ENCODE measurements around the gene IRGQ.
A peak's percentile ranks its signal among the peaks of the same experiment; 100 is the strongest.
"Not testable (repeated sequence)": the region's sequence is repeated elsewhere in the genome, so short reads cannot be mapped to it uniquely, and the experiment has no call there.

Gene IRGQ, protein sequence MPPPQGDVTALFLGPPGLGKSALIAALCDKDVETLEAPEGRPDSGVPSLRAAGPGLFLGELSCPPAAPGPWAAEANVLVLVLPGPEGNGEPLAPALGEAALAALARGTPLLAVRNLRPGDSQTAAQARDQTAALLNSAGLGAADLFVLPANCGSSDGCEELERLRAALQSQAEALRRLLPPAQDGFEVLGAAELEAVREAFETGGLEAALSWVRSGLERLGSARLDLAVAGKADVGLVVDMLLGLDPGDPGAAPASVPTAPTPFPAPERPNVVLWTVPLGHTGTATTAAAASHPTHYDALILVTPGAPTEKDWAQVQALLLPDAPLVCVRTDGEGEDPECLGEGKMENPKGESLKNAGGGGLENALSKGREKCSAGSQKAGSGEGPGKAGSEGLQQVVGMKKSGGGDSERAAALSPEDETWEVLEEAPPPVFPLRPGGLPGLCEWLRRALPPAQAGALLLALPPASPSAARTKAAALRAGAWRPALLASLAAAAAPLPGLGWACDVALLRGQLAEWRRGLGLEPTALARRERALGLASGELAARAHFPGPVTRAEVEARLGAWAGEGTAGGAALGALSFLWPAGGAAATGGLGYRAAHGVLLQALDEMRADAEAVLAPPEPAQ

DNA sequence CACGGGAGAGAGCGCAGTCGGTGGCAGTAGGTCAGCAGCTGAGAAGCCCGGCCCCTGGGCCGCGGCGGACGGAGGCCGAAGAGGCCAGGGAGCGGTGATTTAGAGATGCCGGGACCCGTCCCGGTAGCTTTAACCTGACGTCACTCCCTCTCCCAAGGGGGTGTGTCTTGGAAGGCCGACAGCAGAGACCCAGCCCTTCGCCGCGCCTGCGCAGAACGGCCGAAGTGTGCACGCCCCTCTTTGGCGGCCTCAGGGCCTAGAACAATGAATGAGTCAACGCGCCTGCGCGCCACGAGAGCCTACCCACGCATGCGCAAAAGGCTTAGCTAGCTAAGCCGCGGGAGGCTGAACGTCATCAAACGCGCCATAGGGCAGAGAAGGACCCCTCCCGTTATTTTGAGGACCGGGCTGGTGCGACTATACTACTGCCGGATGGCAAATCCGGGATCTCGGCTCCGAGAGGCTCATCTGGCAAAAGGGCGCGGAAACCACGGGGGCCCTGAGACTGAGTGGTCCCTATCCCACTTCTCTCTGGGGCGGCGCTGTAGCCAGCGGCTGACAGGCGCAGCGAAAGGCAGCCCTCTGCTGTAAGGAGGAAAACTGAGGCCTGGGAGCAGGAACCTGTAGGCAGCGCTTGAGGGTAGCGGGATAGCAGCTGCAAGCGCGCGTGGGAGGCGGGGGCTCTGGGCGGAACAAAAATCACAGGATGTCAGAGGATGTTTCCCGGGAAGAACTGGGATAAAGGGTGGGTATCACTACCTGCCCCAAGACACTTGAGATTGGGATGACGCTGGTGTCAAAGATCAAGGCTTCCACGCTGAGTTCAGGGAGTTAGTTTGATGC lies at the start of gene IRGQ, which contains the start of gene ZNF576:
Gene IRGQ, minus strand, starts transcription at position 136 of the 843 bp plus-strand sequence. CDS start 796 bp downstream, outside the sequence.
Gene ZNF576, plus strand, starts transcription at position 597 of the 843 bp plus-strand sequence. CDS start 514 bp downstream, outside the sequence.
- DNase-seq (ENCODE audit: low read depth): peak; percentile 100

DNA sequence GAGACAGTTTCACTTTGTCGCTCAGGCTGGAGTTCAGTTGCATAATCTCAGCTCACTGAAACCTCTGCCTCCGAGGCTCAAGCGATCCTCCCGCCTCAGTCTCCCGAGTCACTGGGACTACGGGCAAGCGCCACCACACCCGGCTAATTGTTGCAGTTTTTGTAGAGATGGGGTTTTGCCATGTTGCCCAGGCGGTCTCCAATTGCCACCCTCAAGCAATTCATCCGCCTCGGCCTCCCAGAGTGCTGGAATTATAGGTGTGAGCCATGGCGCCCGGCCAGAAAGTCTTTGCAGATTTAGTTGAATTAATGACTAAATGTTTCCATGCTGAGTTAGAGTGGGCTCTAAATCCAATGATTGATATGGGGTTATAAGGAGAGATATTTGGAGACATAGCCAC lies 48.2 kb upstream of the IRGQ start:
- DNase-seq (ENCODE audit: low read depth): no peak

DNA sequence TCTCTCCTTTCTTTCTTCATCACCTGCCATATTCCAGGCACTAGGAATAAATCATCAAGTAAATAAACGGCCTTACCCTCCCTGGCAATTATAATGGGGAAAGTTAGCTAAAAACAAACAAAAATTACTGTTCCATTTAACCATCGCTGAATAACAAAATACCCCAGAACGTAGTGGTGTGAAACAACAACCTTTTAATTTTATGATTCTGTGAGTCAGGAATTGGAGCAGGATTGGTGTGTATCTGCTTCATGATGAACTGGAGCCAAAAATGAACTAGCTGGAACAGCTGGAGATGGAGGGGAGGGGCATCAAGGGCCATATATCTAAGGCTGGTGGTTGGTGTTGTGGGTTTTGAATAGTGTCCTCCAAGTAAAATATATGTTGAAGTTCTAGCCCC lies 47.4 kb upstream of the IRGQ start:
- DNase-seq (ENCODE audit: low read depth): no peak

DNA sequence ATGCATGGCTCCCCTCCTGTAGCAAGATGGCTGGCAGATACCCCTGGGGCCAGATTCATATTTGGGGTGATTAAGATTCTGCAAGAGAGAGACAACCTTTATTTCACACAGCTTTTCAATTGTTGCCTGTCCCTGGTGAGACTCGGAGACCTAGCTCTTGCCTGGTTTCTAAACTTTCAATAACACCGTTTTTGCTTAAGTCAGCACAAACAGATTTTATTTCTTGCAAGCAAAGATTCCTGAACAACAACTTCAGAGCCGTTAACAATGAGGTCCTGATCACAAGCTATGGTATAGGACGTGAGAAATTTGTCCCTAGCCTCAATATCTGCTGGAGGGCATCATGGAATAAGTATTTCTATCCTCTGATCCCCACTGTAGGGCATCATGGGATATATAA lies 46.6 kb upstream of the IRGQ start:
- no peak for DNase-seq (ENCODE audit: low read depth)

DNA sequence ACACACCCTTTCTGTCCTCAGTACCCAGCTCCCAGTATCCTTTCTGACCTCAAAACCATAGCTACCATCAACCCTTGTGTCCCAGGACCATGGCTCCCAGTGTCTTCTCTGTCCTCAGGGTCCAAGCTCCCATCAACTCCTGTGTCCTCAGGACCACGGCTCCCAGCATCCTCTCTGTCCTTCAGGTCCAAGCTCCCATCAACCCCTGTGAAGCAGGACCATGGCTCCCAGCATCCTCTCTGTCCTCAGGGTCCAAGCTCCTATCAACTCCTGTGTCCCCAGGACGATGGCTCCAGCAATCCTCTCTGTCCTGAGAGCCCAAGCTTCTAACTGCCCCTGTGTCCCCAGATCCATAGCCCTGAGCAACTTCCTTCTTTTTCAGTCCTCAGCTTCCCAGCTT lies 45.4 kb upstream of the IRGQ start:
- no peak for DNase-seq (ENCODE audit: low read depth)

DNA sequence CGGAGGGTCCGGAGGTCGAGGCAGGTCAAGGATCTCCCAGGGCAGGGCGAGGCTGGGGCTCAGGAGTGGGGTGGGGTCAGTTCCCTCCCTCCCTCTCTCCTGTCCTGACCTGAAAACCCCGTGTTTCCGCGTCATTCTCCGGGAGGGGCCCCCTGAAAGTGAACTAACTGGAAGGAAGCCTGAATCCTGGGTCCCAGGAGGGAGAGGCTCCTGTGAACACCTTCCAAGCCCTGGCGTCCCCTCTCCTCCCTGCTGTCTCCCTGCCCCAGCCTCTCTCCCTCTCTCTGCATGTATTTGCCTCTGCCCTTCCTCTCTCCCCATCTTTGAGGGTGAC lies 44.5 kb upstream of the IRGQ start:
- no peak for DNase-seq (ENCODE audit: low read depth)

DNA sequence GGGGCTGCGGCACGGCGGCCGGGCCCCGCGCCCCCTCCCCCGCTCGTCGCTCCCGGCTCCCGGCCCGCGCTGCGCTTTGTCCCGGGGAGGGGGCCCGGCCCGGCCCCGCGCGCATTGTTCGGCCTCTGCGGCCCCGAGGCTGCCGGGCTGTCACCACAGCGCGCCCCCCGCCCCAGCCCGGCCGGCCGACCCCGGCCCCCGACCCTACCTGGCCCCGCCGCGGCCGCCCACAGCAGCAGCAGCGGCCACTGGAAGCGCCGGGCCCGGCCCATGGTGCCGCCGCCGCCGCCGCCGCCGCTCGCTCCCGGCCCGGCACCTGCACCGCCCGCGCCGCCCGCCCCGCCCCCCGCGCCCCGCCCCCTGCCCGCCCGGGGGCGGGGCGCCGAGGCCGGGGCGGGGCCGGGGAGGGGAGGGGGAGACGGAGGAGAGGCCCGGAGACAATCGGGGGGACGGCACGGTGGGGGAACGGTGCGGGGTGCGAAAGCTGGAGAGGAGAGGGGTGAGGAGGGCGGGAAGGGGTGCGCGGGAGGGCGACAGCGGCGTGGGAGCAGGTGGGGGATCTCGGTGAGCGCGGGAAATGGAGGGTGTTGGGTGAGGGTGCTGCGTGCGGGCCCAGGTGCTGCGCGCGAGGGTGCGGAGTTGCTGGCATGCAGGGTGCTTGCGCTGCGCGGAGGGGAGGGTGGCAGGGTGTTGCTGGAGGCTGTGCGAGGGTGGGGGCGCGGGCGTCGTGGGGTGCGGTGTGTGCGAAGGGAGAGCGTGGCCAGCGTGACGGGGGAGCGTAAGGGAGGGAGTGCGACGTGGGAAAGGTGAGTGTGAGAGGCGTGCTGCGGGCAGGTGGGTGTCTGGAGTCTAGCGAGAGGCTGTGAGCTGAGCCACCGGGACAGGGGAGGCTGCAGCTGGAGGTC lies 43.8 kb upstream of the IRGQ start, which contains the start of gene CADM4:
Gene CADM4, minus strand, starts transcription at position 332 of the 905 bp plus-strand sequence. Its CDS starts 60 bp downstream, at position 272.
- DNase-seq (ENCODE audit: low read depth): peak; percentile 16

DNA sequence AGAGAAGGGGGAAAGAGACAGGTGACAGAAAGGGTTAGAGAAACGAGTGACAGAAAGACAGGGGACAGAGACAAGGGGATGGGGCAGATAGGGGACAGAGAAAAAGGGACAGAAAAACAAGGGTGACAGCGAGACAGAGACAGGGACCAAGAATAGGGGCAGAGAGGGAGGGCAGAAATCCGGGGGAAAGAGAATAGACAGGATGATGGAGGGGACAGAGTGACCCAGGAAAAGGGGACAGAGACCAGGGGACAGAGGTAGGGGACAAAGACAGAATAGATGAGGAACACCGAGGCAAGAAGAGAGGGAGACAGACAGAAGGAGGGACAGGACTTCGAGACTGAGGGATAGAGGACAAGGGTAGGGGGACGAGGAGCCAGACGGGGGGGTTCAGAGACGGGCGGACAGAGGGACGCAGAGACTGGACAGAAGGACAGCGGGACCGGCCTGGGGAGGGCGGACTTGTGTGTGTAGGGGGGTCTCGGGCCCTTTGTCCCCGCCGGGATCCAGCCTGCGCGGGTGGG lies 43.1 kb upstream of the IRGQ start:
- DNase-seq (ENCODE audit: low read depth): no peak

DNA sequence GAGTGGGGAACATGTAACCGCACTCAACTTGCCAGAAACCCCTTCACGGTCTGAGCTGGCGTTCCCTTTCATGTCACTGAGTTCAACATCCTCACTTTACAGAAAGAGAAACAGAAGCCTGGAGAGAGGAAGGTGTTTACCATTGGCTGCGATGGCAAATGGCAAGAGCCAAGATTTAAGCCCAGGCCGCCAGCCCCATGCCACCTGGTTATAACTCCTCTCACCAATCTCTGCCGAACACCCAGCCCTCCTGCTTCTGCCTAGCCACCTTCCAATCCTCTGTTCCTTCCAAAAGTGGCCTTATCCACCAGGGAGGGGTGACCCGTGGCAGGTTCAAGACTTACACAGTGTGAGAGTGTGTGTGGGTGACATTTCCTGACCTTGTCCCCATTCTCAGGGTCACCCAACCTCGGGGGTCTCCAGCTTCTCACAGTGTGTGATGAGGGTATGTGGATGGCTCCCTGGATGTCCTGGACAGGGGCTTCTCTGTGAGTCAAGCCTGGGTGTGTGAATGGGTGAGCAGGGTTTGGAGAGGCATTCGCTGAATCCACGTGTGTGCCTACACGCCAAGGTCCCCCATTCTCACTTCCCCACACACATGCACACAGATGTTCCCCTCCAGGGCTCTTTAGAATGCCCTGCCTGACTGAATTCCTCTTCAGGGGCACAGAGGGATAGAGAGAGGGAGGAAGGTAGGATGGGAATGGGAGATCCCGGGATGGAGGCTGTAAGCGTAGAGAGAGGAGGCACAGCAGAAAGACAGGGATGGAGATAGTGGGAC lies 42.5 kb upstream of the IRGQ start:
- no peak for DNase-seq (ENCODE audit: low read depth)

DNA sequence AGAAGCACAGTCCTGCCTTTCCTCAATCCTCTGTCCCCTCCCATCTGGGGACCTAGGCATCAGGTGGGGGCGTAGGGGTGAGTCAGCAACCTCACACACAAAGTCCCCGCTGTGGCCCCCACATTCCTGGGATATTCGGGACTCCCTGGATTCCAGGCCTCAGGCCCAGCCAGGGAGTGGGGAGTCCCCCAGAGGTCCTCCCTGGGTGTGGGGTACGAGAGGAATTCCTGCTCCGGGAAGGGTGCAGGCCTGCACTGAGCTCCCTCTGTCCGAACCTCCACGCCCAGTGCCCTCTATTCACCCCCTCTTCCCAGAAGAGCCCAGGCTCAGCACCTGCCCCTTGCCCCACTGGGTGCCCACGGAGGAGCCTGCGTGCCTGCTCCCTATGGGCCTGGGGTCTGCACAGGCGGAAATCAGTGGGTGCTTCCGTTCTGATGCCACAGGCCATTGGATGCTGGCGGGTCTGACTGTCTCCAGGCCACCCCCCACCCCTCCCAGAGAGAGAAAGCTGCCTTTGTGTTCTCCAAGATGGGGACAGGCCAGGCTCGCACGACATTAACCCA lies 40.3 kb upstream of the IRGQ start:
- no peak for DNase-seq (ENCODE audit: low read depth)

DNA sequence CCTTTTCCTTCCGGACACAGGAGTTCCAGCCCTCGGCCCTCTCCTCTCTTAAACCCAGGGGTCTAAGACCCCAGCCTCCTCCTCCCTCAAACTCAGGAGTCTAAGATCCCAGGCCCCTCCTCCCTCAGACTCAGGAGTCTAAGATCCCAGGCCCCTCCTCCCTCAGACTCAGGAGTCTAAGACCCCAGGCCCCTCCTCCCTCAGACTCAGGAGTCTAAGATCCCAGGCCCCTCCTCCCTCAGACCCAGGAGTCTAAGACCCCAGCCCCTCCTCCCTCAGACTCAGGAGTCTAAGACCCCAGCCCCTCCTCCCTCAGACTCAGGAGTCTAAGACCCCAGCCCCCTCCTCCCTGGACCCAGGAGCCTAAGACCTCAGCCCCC lies 39.6 kb upstream of the IRGQ start:
- DNase-seq (ENCODE audit: low read depth): not testable (repeated sequence)

DNA sequence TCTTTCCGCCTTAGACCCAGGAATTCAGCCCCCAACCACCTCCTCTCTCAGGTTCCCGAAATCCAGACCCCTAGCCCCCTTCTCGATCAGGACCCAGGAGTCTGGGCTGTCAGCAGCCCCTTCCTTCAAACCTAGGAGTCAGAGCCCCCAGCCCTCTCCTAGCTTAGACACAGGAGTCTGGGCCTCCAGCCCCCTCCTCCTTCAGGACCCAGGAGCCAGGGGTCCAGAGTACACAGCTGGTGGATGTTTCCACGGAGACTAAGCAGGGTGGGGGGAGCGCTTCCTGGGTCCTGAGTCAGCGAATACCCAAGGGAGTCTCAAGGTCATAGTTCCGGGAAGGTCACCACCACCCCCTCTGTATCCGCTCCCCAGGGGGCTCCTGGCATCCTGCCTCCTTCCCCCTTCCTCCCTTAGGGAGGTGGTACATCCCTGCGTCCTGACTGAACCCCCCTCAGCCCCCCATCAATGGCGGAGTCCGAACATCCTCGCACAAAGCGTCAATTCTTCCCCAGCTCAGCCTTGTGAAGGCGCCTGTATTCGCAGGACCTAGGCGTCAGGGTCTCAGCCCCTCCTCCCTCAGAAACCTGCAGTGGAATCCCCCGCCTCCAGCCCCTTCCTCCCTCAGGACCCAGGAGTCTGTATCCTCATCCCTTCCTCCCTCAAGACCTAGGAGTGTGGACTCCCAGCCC lies 39.1 kb upstream of the IRGQ start:
- DNase-seq (ENCODE audit: low read depth): no peak

DNA sequence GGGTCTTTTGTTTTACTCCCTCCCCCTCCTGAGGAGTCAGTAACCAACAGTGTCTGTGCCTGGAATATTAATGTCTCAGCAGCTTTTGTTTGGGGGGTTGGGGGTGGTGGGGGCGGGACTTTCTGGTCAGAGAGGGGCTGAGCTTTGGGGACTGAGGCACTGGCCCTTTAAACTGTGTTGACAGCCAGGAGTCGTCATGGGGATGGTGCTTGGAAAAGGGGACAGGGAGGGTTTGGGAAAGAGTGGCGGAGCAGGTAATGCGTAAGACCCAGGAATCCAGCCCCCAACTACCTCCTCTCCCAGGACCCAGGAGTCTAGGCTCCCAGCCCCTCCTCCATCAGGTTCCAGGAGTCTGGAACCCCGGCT lies 38.6 kb upstream of the IRGQ start:
- DNase-seq (ENCODE audit: low read depth): no peak

DNA sequence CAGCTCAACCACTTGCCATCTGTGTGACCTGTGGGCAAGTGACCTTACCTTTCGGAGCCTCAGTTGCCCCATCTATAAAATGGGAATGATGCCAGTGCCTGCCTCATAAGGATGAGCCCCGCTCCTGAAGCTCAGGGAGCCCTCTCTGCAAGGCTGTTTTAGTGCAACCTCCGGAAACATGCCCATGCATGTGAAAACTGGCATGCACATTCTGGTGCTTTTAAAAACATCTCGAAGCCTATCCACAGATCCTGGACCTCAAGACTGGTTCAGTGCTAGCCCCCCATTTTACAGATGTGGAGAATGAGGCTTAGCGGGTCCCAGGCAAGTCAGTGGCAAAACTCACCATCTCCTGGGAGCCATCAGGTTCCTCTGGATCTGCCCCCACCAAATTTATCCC lies 38.1 kb upstream of the IRGQ start:
- no peak for DNase-seq (ENCODE audit: low read depth)

DNA sequence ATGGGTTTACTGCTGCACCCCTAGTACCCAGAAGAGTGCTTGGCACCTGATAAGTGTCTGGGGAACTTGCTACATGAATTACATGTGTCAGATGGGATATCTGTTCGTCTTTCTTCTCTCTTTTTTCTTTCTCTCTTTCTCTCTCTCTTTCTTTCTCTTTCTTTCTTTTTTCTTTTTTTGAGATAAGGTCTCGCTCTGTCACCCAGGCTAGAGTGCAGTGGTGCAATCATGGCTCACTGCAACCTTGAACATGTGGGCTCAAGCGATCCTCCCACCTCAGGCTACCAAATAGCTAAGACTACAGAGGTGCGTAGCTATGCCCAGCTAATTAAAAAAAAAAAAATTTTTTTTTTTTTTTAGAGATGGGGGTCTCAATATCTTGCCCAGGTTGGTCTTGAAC lies 37.6 kb upstream of the IRGQ start:
- DNase-seq (ENCODE audit: low read depth): no peak

DNA sequence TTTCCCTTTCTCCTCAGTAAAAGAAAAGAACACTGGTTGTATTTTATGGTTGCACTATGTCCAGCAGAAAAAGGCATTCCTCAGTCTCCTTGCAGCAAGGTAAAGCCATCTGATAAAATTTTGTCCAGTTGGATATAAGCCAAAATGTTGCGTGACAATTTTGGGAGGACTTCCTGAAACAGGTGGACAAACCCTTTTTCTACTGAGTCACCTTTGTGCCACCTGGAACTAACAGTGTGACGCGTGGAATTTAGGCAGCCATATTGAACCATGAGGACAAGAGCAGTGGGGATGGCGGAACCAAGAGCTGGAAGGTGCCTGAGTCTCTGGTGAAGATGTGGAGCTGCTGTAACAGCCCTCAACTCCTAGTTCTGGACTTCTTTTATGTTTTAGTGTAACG lies 35.6 kb upstream of the IRGQ start:
- DNase-seq (ENCODE audit: low read depth): no peak

DNA sequence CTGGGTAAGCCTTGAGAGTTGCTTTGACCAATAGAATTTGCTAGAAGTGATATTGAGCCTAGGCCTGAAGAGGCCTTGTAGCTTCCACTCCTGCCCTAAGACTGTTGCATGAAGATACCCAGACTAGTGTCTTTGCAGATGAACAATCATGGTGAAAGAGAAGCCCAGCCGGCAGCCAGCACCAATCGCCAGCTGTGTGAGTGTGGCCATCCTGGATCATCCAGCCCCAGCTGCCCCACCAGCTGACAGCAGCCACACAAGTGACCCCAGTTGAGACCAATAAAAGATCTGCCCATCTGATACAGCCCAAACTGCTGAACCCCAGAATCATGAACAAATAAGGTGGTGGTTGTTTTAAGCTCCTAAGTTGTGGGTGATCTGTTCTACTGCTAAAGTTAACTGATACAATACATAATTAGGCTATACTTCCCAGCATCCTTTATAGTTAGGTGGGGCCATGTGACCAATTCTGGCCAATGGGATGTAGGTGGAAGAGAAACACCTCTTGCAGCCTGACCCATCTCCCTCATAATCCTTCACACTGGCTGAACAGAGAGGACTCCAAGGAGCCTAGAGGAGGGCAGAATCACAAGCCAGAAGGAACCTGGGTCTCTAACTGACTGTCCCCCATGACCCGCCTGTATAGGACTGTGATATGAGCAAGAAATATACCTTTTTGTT lies 32.9 kb upstream of the IRGQ start:
- no peak for DNase-seq (ENCODE audit: low read depth)

DNA sequence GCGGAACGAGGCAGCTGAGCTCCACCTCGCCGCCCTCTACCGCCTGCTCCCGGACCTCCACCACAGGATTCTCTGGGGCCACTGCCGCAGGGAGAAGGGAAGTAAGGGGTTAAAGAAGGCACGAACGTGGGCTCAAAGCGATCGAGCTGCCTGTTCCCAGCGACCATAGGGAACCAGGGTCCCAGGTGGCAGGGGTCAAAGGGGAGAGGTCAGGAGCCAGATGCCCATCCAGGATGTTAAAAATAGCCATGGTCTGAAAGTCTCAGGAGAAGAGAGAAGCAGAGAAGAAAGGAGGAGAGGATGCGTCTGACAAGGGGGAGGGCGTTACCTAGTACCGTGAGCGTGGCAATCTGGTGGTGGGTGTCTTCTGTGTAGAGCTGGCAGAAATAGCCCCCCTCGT lies 30.9 kb upstream of the IRGQ start:
- DNase-seq (ENCODE audit: low read depth): no peak

DNA sequence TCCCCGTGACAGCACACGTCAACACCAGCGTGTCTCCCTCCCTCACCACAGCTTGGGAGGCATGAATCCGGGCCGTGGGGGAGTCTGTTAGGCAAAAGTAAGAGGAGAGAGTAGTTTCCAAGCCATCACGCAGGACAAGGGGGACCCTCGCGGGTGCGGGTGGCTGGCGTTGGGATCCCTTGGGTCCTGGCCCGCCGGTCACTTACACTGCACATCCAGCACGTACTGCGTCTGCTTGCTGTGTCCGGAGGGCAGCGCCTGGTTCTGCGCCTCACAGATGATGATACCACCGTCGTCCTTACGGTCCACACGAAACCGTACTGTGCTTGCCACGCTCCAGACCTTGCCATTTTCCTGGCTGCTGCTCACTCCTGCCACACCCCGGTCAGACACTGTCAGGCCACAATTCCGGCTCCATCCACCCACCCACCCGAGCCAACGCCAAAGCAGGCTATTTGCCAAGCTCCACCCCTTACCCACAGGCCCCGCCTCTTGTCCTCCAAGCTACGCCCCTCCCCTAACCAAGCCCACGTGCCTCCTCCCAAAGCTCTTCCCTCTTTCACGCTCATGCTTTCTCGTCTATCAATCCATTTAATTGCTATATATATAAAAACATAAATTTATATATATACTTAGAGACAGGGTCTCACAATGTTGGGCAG lies 30.1 kb upstream of the IRGQ start:
- no peak for DNase-seq (ENCODE audit: low read depth)

Measured in activated T-cell treated with anti-CD3 and anti-CD28 coated beads for 24 hours (primary cell).